GM12891 (cell line): ENCODE results near the gene STXBP4.

Experiments
- POLR2A ChIP-seq: IDR thresholded peaks from 2 replicates; pipeline ENCODE4 v1.6.1; 2011; ENCODE audit warnings: low read depth, low read length, control low read depth
- POLR2AphosphoS5 ChIP-seq: IDR thresholded peaks from 2 replicates; pipeline ENCODE4 v1.6.1; 2011; ENCODE audit warnings: low read depth, low read length, control low read depth
- POU2F2 ChIP-seq: IDR thresholded peaks from 2 replicates; pipeline ENCODE4 v1.6.1; 2011; ENCODE audit warnings: low read depth, mild to moderate bottlenecking, control low read depth, low read length, moderate library complexity
- SPI1 ChIP-seq: IDR thresholded peaks from 2 replicates; pipeline ENCODE4 v1.6.1; 2011; ENCODE audit warnings: low read depth, low read length, control low read depth
- TAF1 ChIP-seq: IDR thresholded peaks from 2 replicates; pipeline ENCODE4 v1.6.1; 2011; ENCODE audit warnings: low read depth, low read length, control low read depth

DNA sequence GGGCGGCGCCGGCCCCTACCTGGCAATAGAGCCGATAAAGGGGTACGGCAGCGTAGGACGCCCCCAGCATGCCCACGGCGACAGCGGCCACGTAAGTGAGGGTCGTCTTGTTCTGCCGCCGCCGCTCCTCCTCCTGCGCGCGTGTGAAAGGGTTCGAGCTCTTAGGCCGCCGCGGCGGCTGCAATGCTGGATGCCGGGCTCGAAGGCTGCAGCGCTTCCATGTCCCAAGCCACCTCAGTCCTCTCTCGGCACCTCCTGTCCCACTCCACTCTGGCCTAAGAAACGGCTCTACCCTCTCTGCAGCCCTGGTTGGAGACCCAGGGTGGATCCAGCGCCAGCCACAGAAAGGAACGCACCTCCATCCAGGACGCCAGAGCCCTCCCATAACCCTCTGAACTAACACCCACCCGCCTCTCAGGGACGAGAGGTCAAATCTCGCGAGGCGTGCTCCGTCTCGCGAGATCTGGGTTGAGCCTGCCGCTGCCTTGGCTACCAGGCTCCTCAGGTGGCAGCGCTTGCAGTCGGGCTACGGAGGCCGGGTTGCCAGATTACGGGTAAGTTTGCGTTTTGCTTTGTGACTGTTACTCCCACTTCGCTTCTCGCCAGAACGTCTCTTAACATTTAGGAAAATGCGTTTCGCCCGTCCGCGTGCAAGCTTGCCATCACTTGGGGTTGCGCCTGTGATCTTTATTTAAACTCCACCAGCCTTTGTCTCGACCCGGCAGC is at the start of gene STXBP4, which contains the start of gene COX11:
- peak; percentile 96 for TF ChIP-seq POLR2A
- peak; percentile 94 for TF ChIP-seq POLR2AphosphoS5
- peak; percentile 73 for TF ChIP-seq TAF1
- no peak for TF ChIP-seq SPI1
- peak; percentile 85 for TF ChIP-seq POU2F2
